Epithelial cell of alveolus of lung (primary cell): ENCODE results near the gene HES4. TPM values are rescaled to one million over a fixed set of nuclear protein-coding genes. Genes with fewer than 3 reads are reported as not detected.

ENCODE experiments used
- total RNA-seq: library from RNA; depleted of rRNA; stranded (reverse); fragments of >200 nt; gene quantifications from 2 replicates; pipeline ENCODE4 v1.2.1, GENCODE V29; 2015

Gene HES4
- 11.4 and 13.4 TPM in 2 replicates for total RNA-seq

DNA sequence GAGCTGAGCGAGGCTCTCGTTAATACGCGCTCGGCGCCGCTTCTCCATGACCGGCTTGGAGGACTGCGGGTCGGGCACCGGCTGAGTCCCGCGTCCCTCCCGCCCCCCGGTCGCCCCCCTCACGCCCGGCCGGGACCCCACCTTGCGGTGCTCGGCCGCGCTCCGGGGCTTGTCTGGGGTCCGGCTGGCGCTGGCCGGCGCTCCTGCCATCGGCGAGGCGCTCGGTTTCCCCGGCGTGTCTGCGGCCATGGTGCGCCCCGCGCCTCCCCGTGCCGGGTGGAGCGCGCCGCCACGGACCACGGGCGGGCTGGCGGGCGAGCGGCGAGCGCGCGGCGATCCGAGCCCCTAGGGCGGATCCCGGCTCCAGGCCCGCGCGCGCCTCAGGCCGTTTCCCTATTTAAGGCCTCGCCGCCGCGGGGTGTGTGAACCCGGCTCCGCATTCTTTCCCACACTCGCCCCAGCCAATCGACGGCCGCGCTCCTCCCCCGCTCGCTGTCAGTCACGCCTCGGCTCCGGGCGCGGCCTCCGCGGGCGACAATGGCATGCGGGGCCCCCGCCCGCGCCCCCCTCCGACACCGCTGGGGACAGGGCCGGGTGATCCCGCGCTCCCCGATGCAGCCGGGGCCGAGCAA is at the start of gene HES4:
HES4 (minus strand) TSS at position 373 of the 632 bp plus-strand sequence; CDS start at position 249, 124 bp downstream.

DNA sequence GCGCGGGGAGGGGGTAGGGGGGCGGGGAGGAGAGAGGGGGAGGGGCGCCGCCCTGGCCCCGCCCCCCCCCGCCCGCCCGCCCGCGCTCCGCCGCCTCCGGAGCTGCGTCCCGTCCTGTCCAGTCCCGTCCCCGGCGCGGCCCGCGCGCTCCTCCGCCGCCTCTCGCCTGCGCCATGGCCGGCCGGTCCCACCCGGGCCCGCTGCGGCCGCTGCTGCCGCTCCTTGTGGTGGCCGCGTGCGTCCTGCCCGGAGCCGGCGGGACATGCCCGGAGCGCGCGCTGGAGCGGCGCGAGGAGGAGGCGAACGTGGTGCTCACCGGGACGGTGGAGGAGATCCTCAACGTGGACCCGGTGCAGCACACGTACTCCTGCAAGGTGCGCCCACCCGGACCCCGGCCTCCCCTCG is 20.1 kb upstream of the HES4 start, which contains the start of gene AGRN:
AGRN (plus strand) TSS at position 121 of the 405 bp plus-strand sequence; CDS start at position 174, 53 bp downstream.

DNA sequence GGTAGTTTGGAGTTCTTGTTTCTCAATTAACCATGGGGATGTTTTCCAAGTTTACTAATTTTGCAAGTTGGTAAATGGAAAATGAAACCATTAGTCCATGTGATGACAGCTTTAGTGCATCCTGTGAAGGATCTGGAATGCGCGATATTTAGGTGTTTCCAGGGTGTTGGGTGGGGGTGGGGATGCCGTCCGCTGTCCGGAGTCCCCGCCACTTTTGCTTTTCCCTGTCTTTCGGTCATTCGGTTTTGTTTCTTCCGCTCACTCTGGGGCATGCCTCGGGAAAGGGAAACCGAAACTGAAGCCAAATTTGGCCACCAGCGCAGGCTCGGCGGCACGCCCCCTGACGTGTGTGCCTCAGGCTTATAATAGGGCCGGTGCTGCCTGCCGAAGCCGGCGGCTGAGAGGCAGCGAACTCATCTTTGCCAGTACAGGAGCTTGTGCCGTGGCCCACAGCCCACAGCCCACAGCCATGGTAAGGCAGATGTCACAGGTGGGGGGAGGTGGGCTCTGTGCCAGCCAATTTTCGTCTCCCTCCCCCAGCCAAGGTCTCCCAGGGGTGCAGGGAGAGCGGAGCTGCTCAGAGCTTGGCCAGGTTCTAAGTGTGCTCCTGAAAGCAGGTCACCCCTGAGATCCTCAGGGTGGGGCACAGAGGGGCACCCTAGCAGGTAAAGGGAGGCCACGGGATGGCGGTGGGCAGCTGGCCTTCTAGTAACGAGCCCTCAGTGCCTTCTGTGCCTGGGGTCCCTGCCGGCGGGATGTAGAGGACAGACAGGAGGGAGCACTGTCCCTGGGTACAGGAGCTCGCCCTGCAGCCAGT is 13.4 kb upstream of the HES4 start, which contains the start of gene ISG15:
ISG15 (plus strand) TSS at position 393 of the 817 bp plus-strand sequence; CDS start at position 470, 77 bp downstream.

GRCh38 chr1:981955-982558 is 17.8 kb downstream of the HES4 start, which contains the start of gene PERM1:
Gene PERM1 (minus strand): TSS chr1:982093. CDS start chr1:981029, 1,064 bp downstream.

GRCh38 chr1:966135-966703 is 33.7 kb downstream of the HES4 start, which contains the start of gene PLEKHN1:
Gene PLEKHN1 (plus strand): TSS chr1:966482. CDS start chr1:966532, 50 bp downstream.

DNA sequence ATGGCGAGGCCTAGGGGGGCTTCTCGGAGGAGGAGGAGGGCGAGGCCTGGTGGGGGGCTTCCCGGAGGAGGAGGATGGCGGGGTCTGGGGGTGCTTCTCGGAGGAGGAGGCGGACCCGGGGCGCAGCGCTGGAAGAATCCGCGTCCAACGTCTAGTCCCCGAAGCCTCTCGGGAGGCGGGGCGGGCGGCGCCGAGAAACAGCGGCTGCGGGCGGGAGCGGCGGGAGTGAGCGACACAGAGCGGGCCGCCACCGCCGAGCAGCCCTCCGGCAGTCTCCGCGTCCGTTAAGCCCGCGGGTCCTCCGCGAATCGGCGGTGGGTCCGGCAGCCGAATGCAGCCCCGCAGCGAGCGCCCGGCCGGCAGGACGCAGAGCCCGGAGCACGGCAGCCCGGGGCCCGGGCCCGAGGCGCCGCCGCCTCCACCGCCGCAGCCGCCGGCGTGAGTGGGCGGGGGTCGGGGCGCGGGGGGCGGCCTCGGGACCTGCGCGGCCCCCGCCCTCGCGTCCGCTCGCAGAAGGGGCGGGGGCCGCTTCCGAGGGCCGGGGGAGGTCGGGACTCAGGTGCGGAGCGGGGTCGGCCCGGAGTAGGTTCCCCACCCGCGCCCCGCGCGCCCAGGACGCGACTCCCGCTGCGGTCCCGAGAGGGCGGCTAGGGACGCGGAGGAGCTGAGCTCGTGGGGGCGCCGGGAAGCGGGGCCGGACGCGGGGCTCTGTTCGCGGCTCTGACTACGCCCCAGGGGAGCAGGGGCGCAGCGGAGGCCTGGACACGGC is 39.4 kb downstream of the HES4 start, which contains the start of gene KLHL17:
KLHL17 (plus strand) TSS at position 222 of the 769 bp plus-strand sequence; CDS start at position 332, 110 bp downstream.

DNA sequence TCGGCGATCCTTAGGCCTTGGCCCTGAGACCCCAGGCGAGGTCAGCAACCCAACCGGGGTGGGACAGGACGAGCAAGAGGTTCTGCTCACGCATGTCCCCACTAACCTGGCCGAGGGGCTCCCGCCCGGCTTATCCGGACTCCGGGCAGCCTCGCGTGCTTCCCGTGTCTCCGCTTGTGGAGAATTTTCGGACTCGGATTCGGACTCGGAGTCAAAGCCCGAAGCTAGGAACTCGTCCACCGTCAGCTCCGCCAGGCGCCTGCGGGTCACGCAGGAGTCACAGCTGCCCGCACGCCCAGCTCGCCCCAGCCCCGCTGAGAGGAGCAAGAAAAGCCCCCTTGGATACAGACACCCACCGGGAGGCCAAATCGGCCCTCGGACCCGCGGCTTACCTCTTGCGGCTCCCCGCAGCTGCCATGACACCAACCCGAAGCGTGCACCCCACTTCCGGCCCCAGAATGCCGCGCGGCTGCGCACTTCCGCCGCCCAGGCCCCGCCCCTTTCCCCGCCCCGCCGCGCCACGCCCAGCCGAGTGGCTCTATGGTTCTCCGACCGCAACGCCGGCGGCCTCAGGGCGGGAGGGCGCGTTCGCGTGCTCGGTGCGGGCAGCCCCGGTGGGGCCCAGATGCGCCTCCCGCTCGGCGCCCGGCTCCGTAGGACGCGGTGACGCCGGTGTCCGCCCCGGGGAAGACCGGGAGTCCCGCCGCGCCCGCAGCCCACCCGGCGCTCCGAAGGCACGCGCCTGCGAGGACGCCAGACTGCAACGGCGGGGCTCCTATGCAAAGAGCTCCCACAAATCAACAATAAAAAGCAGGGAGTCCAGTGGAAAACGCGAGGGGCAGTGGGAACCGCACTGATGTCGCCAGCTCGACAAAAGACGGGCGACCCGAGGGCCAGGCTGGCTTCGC is 40.8 kb downstream of the HES4 start, which contains the start of gene NOC2L:
NOC2L (minus strand) TSS at position 434 of the 908 bp plus-strand sequence; CDS start at position 418, 16 bp downstream.

Other genes with a start within 250 kb of the HES4 start
- 30.3 and 46.1 TPM in 2 replicates for gene SAMD11, start 76.2 kb downstream of the HES4 start, total RNA-seq
- gene NOC2L, start 40.8 kb downstream of the HES4 start, total RNA-seq: 69.9 and 96.8 TPM in 2 replicates
- 4.4 and 28.1 TPM in 2 replicates for gene KLHL17, start 39.5 kb downstream of the HES4 start, total RNA-seq
- 1.4 TPM in 1 of 2 replicates, not detected in the other for gene PLEKHN1, start 33.6 kb downstream of the HES4 start, total RNA-seq
- not detected in 2 replicates for gene PERM1, start 18.0 kb downstream of the HES4 start, total RNA-seq
- gene ISG15, start 13.4 kb upstream of the HES4 start, total RNA-seq: 31.4 and 283 TPM in 2 replicates
- 96.1 and 101 TPM in 2 replicates for gene AGRN, start 20.0 kb upstream of the HES4 start, total RNA-seq
- gene RNF223, start 74.2 kb upstream of the HES4 start, total RNA-seq: not detected in 2 replicates
- 14.1 and 14.8 TPM in 2 replicates for gene C1orf159, start 116.0 kb upstream of the HES4 start, total RNA-seq
- gene TTLL10, start 173.8 kb upstream of the HES4 start, total RNA-seq: not detected in 2 replicates
- 0.08 and 2.1 TPM in 2 replicates for gene TNFRSF18, start 206.5 kb upstream of the HES4 start, total RNA-seq
- gene TNFRSF4, start 214.1 kb upstream of the HES4 start, total RNA-seq: 2.3 TPM in 1 of 2 replicates, not detected in the other
- gene SDF4, start 231.9 kb upstream of the HES4 start, total RNA-seq: 198 and 213 TPM in 2 replicates
- gene B3GALT6, start 232.1 kb upstream of the HES4 start, total RNA-seq: 31.2 and 33.3 TPM in 2 replicates
- 0.88 and 1.0 TPM in 2 replicates for gene C1QTNF12, start 246.6 kb upstream of the HES4 start, total RNA-seq